Aorta (tissue), 5 donors: Measurements from ENCODE around the gene ZHX3. TPM values are rescaled to one million over a fixed set of nuclear protein-coding genes. Genes with fewer than 3 reads are reported as not detected.
A peak's percentile ranks its signal among the peaks of the same experiment; 100 is the strongest.

Experiments
- ATAC-seq: fragments of 200-7000 bp; cut with Tn5 transposase; one replicate; pipeline ENCODE4 v1.9.1; 2022; ENCODE audit warnings: moderate library complexity; ENCODE audit not compliant: low FRiP score
- DNase-seq, 2 donors: peaks; one replicate each; pipeline ENCODE4 v3.0.0-alpha.2; 2020
- H3K27ac ChIP-seq, 2 donors: one replicate each; pipeline ENCODE4 v1.5.1; 2013; ENCODE audit warnings: low read length in 2 of 2, mild to moderate bottlenecking in 2 of 2, moderate library complexity in 2 of 2, control low read depth in 1 of 2, inconsistent platforms in 1 of 2, low read depth in 1 of 2
- H3K27me3 ChIP-seq, 2 donors: one replicate each; pipeline ENCODE4 v1.6.1; 2013; ENCODE audit warnings: control low read depth in 1 of 2, low read length in 1 of 2, mild to moderate bottlenecking in 1 of 2, moderate library complexity in 1 of 2; ENCODE audit not compliant: insufficient read depth in 2 of 2, control insufficient read depth in 1 of 2
- H3K36me3 ChIP-seq, 2 donors: one replicate each; pipeline ENCODE4 v1.6.1; 2013; ENCODE audit warnings: control low read depth in 1 of 2, low read length in 1 of 2, mild to moderate bottlenecking in 1 of 2; ENCODE audit not compliant: insufficient read depth in 2 of 2, control insufficient read depth in 1 of 2
- H3K4me1 ChIP-seq, 2 donors: one replicate each; pipeline ENCODE4 v1.6.1; 2013; ENCODE audit warnings: low read length in 2 of 2, control low read depth in 1 of 2, mild to moderate bottlenecking in 1 of 2, moderate library complexity in 1 of 2; ENCODE audit not compliant: insufficient read depth in 2 of 2, control insufficient read depth in 1 of 2
- H3K4me3 ChIP-seq, 2 donors: one replicate each; pipeline ENCODE4 v1.5.1; 2013; ENCODE audit warnings: low read length in 2 of 2, control low read depth in 1 of 2, mild to moderate bottlenecking in 1 of 2
- H3K9me3 ChIP-seq: one replicate; pipeline ENCODE4 v1.6.1; 2013; ENCODE audit warnings: mild to moderate bottlenecking, low read length; ENCODE audit not compliant: control insufficient read depth
- WGBS, 2 donors: extraction: QIAGEN DNeasy Blood & Tissue Kit; methylation state at CpG; one replicate each; pipeline ENCODE4 v1.1.7; 2013; 5-methylcytosine and 5-hydroxymethylcytosine counted together
- intact Hi-C, 2 donors: fragments of 100-400 bp; cut with DNase I; formaldehyde crosslinking; loops; one replicate each; pipeline versions ENCODE4 v1.14.2 to v1.15.0; 2022
- polyA plus RNA-seq, 2 donors: library from polyadenylated mRNA; stranded (reverse); fragments of 200-250 nt; gene quantifications; one replicate each; pipeline ENCODE4 v1.2.3, GENCODE V29; 2013
- total RNA-seq, 2 donors: library from RNA; stranded (reverse); fragmentation: NEBNext Ultra II Directional; extraction: Animal tissue kit (Norgen Biotek cat#: 25700); gene quantifications; one replicate each; pipeline ENCODE4 v1.2.1, GENCODE V29; 2021
- donor health status: healthy with polysubstance abuse.
- donor health status: Bipolar disorder and iron deficiency.
- donor health status: DM: no; HTN: no; CAD: no.
- donor health status: DM: no; HTN: no; CAD: no.
- donor health status: DM: yes; HTN: yes; CAD: no.

ZHX3 gene
- total and polyA plus RNA-seq, 4 donors = 11.0 to 98.6 (median 38.8) TPM

GRCh38 chr20:41143354-41143753 is 174.2 kb downstream of the ZHX3 start:
- intact Hi-C loops = no loop called here
- no peak overlapping the region for H3K4me3 ChIP-seq
- H3K27ac ChIP-seq = peak overlapping the region in 1 of 2 donors; percentile 19
- H3K9me3 ChIP-seq = no peaks in the 10 kb centered on the region
- H3K27me3 ChIP-seq = no peaks in the 10 kb centered on the region
- no peaks in the 10 kb centered on the region for H3K36me3 ChIP-seq
- H3K4me1 ChIP-seq = peaks cover 2 to 4% of the 10 kb centered on the region in 2 donors
- DNase-seq (no peak), ATAC-seq (no peak)
- 78 to 83% methylated on average over 2 of the region's 2 CpGs for WGBS, 2 donors

GRCh38 chr20:41142919-41143318 is 174.6 kb downstream of the ZHX3 start:
- Histone ChIP-seq H3K27ac (no peak overlapping the region), H3K27me3 (no peaks in the 10 kb centered on the region), H3K36me3 (no peaks in the 10 kb centered on the region), H3K4me3 (no peak overlapping the region), H3K4me1 (peaks cover 0 to 4% of the 10 kb centered on the region in 2 donors), H3K9me3 (no peaks in the 10 kb centered on the region)
- 58 to 69% methylated on average over 5 of the region's 5 CpGs for WGBS, 2 donors
- DNase-seq = peak in 1 of 2 donors; percentile 56
- ATAC-seq = no peak
- intact Hi-C loops = no loop called here

GRCh38 chr20:41142245-41142644 is 175.3 kb downstream of the ZHX3 start:
- 65 to 73% methylated on average over 4 of the region's 4 CpGs for WGBS, 2 donors
- peak in 1 of 2 donors; percentile 67 for DNase-seq
- no peak for ATAC-seq
- no peak overlapping the region for H3K27ac ChIP-seq
- H3K4me1 ChIP-seq = peaks cover 0 to 4% of the 10 kb centered on the region in 2 donors
- intact Hi-C loops = no loop called here
- H3K27me3 ChIP-seq = no peaks in the 10 kb centered on the region
- no peak overlapping the region for H3K4me3 ChIP-seq
- H3K36me3 ChIP-seq = no peaks in the 10 kb centered on the region
- H3K9me3 ChIP-seq = no peaks in the 10 kb centered on the region

GRCh38 chr20:41141153-41141815 is 176.2 kb downstream of the ZHX3 start:
- Histone ChIP-seq H3K27ac (peak overlapping the region; percentile 0 to 19), H3K4me3 (no peak overlapping the region), H3K9me3 (no peaks in the 10 kb centered on the region), H3K27me3 (no peaks in the 10 kb centered on the region), H3K4me1 (peaks cover 0 to 2% of the 10 kb centered on the region in 2 donors), H3K36me3 (no peaks in the 10 kb centered on the region)
- WGBS, 2 donors = 44 to 46% methylated on average over 8 of the region's 8 CpGs
- peak in 1 of 2 donors; percentile 79 for DNase-seq
- no peak for ATAC-seq
- intact Hi-C loops = no loop called here

- 42 to 49% methylated on average over 10 of the region's 10 CpGs for WGBS, 2 donors
- no peak overlapping the region for H3K4me3 ChIP-seq
- peak in 1 of 2 donors; percentile 64 for DNase-seq
- no peaks in the 10 kb centered on the region for H3K4me1 ChIP-seq
- intact Hi-C loops = no loop called here
- no peaks in the 10 kb centered on the region for H3K9me3 ChIP-seq
- no peaks in the 10 kb centered on the region for H3K27me3 ChIP-seq
- ATAC-seq = no peak
- peak overlapping the region in 1 of 2 donors; percentile 34 for H3K27ac ChIP-seq
- no peaks in the 10 kb centered on the region for H3K36me3 ChIP-seq
Observed at GRCh38 chr20:41140226-41141133, 177.1 kb downstream of the ZHX3 start.

GRCh38 chr20:41139227-41140093 is 178.1 kb downstream of the ZHX3 start:
- H3K36me3 ChIP-seq = no peaks in the 10 kb centered on the region
- H3K4me3 ChIP-seq = no peak overlapping the region
- H3K27me3 ChIP-seq = no peaks in the 10 kb centered on the region
- peak overlapping the region in 1 of 2 donors; percentile 41 for H3K27ac ChIP-seq
- H3K9me3 ChIP-seq = no peaks in the 10 kb centered on the region
- intact Hi-C loops = no loop called here
- no peaks in the 10 kb centered on the region for H3K4me1 ChIP-seq
- 55 to 56% methylated on average over 5 of the region's 5 CpGs for WGBS, 2 donors
- ATAC-seq = no peak
- no peak for DNase-seq

GRCh38 chr20:41138475-41139226 is 178.9 kb downstream of the ZHX3 start:
- WGBS, 2 donors = 5 to 7% methylated on average over 12 of the region's 12 CpGs
- intact Hi-C loops = no loop called here
- Histone ChIP-seq H3K36me3 (no peaks in the 10 kb centered on the region), H3K4me3 (peak overlapping the region; percentile 59 to 84), H3K27me3 (no peaks in the 10 kb centered on the region), H3K9me3 (no peaks in the 10 kb centered on the region), H3K4me1 (no peaks in the 10 kb centered on the region), H3K27ac (peak overlapping the region; percentile 60 to 72)
- DNase-seq = peak in 1 of 2 donors; percentile 70
- ATAC-seq = no peak
